Upper lobe of left lung (tissue), 4 donors: Measurements from ENCODE around the gene TMEM14A.

Experiments used
- EP300 ChIP-seq, 4 donors: sonication (generic); formaldehyde crosslinking; IDR thresholded peaks; one replicate each; pipeline ENCODE4 v1.5.1; 2017; ENCODE audit warnings: antibody characterized with exemption in 4 of 4, control low read depth in 2 of 4
- POLR2A ChIP-seq, 4 donors: fragments of 450-650 bp; IDR thresholded peaks; one replicate each; pipeline ENCODE4 v1.5.1; 2016 to 2017; ENCODE audit warnings: antibody characterized with exemption in 4 of 4, mild to moderate bottlenecking in 2 of 4
- POLR2AphosphoS5 ChIP-seq, 2 donors: sonication (generic); formaldehyde crosslinking; IDR thresholded peaks; one replicate each; pipeline ENCODE4 v1.5.1; 2017; ENCODE audit warnings: antibody characterized with exemption in 2 of 2
- TF ChIP-seq, protein P1 (sequence below), 6 experiments: fragments of 450-650 bp in 4 of 6; fragments of 200-600 bp in 2 of 6; sonication (generic) in 2 of 6; IDR thresholded peaks; one replicate each; pipeline ENCODE4 v1.5.1; 2016 to 2019; ENCODE audit warnings: antibody characterized with exemption in 6 of 6

DNA sequence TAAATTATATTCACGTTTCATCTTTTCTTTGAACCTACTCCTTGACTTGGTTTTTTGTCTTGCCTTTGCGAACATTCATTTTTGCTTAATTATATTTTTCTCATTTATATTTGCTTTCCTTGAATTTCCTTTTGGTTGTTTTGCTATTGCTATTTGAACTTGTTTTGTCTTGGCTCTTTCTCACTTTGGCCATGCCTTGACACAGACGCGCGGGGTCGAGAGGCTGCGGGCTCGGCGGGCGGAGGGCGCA, 7.1 kb upstream of the TMEM14A start:
- no peak for TF ChIP-seq POLR2A (IDR thresholded peaks at IDR 0.05)
- TF ChIP-seq, protein P1, sequence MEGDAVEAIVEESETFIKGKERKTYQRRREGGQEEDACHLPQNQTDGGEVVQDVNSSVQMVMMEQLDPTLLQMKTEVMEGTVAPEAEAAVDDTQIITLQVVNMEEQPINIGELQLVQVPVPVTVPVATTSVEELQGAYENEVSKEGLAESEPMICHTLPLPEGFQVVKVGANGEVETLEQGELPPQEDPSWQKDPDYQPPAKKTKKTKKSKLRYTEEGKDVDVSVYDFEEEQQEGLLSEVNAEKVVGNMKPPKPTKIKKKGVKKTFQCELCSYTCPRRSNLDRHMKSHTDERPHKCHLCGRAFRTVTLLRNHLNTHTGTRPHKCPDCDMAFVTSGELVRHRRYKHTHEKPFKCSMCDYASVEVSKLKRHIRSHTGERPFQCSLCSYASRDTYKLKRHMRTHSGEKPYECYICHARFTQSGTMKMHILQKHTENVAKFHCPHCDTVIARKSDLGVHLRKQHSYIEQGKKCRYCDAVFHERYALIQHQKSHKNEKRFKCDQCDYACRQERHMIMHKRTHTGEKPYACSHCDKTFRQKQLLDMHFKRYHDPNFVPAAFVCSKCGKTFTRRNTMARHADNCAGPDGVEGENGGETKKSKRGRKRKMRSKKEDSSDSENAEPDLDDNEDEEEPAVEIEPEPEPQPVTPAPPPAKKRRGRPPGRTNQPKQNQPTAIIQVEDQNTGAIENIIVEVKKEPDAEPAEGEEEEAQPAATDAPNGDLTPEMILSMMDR (IDR thresholded peaks at IDR 0.05): no peak
- no peak for TF ChIP-seq POLR2AphosphoS5 (IDR thresholded peaks at IDR 0.05)
- no peak for TF ChIP-seq EP300 (IDR thresholded peaks at IDR 0.05)
